Activated CD4-positive, alpha-beta T cell treated with anti-CD3 and anti-CD28 coated beads, Interleukin-2, amount 50 U/mL, for 1 hour (primary cell): Measurements from ENCODE around the gene APP.
"Not testable (repeated sequence)": the region's sequence is repeated elsewhere in the genome, so short reads cannot be mapped to it uniquely, and the experiment has no call there.

Source experiments
- DNase-seq: peaks from one replicate; pipeline ENCODE4 v3.0.0-alpha.2; 2020

Gene APP

GRCh38 chr21:26012482-26012881, 158.1 kb downstream of the APP start:
- DNase-seq = not testable (repeated sequence)

GRCh38 chr21:26011292-26011940, 159.2 kb downstream of the APP start:
- DNase-seq = no peak

GRCh38 chr21:26007951-26008498, 162.5 kb downstream of the APP start:
- DNase-seq = no peak

- no peak for DNase-seq
These were observed 165.1 kb downstream of the APP start for GRCh38 chr21:26005464-26005863.

- DNase-seq = no peak
These were observed 167.2 kb downstream of the APP start for GRCh38 chr21:26003404-26003803.

- no peak for DNase-seq
These were observed 169.2 kb downstream of the APP start for GRCh38 chr21:26001356-26001755.

- DNase-seq = peak; percentile 22
These were observed 170.5 kb downstream of the APP start for GRCh38 chr21:25999921-26000582.

GRCh38 chr21:25997788-25998611, 172.6 kb downstream of the APP start:
- DNase-seq = no peak

- no peak for DNase-seq
These were observed 175.3 kb downstream of the APP start for GRCh38 chr21:25995278-25995677.

GRCh38 chr21:25994758-25995163, 175.8 kb downstream of the APP start:
- no peak for DNase-seq

GRCh38 chr21:25988738-25989137, 181.8 kb downstream of the APP start:
- DNase-seq = no peak

- no peak for DNase-seq
These were observed 183.0 kb downstream of the APP start for GRCh38 chr21:25987531-25987930.

- DNase-seq = no peak
These were observed 183.6 kb downstream of the APP start for GRCh38 chr21:25986928-25987327.

GRCh38 chr21:25985990-25986389, 184.6 kb downstream of the APP start:
- DNase-seq = no peak

GRCh38 chr21:25984538-25984937, 186.0 kb downstream of the APP start:
- no peak for DNase-seq

GRCh38 chr21:25983745-25984144, 186.8 kb downstream of the APP start:
- DNase-seq = no peak

GRCh38 chr21:25980710-25981109, 189.9 kb downstream of the APP start:
- no peak for DNase-seq

- DNase-seq = no peak
These were observed 190.5 kb downstream of the APP start for GRCh38 chr21:25979845-25980616.

GRCh38 chr21:25977068-25977611, 193.4 kb downstream of the APP start:
- DNase-seq = no peak

- DNase-seq = no peak
These were observed 195.6 kb downstream of the APP start for GRCh38 chr21:25974964-25975363.

- no peak for DNase-seq
These were observed 200.2 kb downstream of the APP start for GRCh38 chr21:25970254-25970930.

- DNase-seq = no peak
These were observed 202.6 kb downstream of the APP start for GRCh38 chr21:25967901-25968438.
